HepG2 (cell line): Measurements from ENCODE around the gene UAP1. TPM values are rescaled to one million over a fixed set of nuclear protein-coding genes. Genes with fewer than 3 reads are reported as not detected.

Experiments
- CSRNP1 ChIP-seq: sonication (generic); formaldehyde crosslinking; IDR thresholded peaks from 2 replicates; pipeline ENCODE4 v1.8.1; 2023; ENCODE audit warnings: mild to moderate bottlenecking, missing genetic modification reagents
- DRAP1 ChIP-seq: IDR thresholded peaks from 2 replicates; pipeline ENCODE4 v1.6.1; 2016; ENCODE audit warnings: missing genetic modification reagents, missing compliant biosample characterization
- GTF3A ChIP-seq: sonication (generic); formaldehyde crosslinking; conservative IDR thresholded peaks from 2 replicates; pipeline ENCODE4 v1.4.0; 2020; ENCODE audit warnings: mild to moderate bottlenecking, missing genetic modification reagents
- TCF12 ChIP-seq, 2 experiments: fragments of 450-650 bp in 1 of 2; sonication (generic) in 1 of 2; formaldehyde crosslinking in 1 of 2; IDR thresholded peaks; 2 replicates each; pipeline versions ENCODE4 v1.6.1 to v1.8.0; 2017 to 2022; ENCODE audit warnings: antibody characterized with exemption in 1 of 2, mild to moderate bottlenecking in 1 of 2, missing genetic modification reagents in 1 of 2, moderate library complexity in 1 of 2
- THAP8 ChIP-seq: sonication (generic); formaldehyde crosslinking; IDR thresholded peaks from 2 replicates; pipeline ENCODE4 v1.5.1; 2020; ENCODE audit warnings: missing genetic modification reagents, mild to moderate bottlenecking, borderline replicate concordance
- ZBTB40 ChIP-seq, 2 experiments: fragments of 450-650 bp in 1 of 2; sonication (generic) in 1 of 2; formaldehyde crosslinking in 1 of 2; IDR thresholded peaks; 2 replicates each; pipeline versions ENCODE4 v1.6.1 to v1.8.0; 2016 to 2022; ENCODE audit warnings: antibody characterized with exemption in 1 of 2, mild to moderate bottlenecking in 1 of 2, missing genetic modification reagents in 1 of 2
- ZNF34 ChIP-seq: sonication (generic); formaldehyde crosslinking; IDR thresholded peaks from 2 replicates; pipeline ENCODE4 v1.4.0; 2020; ENCODE audit warnings: mild to moderate bottlenecking, missing genetic modification reagents, borderline replicate concordance
- ZNF503 ChIP-seq: sonication (generic); formaldehyde crosslinking; IDR thresholded peaks from 2 replicates; pipeline ENCODE4 v1.4.0; 2020; ENCODE audit warnings: missing genetic modification reagents
- ZNF616 ChIP-seq: sonication (generic); formaldehyde crosslinking; IDR thresholded peaks from 2 replicates; pipeline ENCODE4 v1.5.0; 2020; ENCODE audit warnings: low read depth, mild to moderate bottlenecking, missing genetic modification reagents
- polyA plus RNA-seq, 8 experiments: library from polyadenylated mRNA; depleted of rRNA in 3 of 8; stranded (reverse) in 7 of 8; unstranded in 1 of 8; fragments of >200 nt; fragmentation: Illumina TruSeq in 4 of 8; extraction: Trizol in 4 of 8; gene quantifications; 2 replicates each; pipeline versions ENCODE4 v1.2.1 to v1.2.3, GENCODE V29; 2011 to 2016; ENCODE audit warnings: low read depth in 4 of 8, missing spikeins in 1 of 8, mixed read lengths in 1 of 8; ENCODE audit not compliant: insufficient read depth in 1 of 8
- total RNA-seq, 5 experiments: library from RNA; depleted of rRNA; stranded (reverse); fragments of >200 nt; fragmentation: Illumina TruSeq; extraction: Trizol; gene quantifications; 2 replicates each; pipeline ENCODE4 v1.2.3, GENCODE V29; 2016; ENCODE audit warnings: low read depth in 1 of 5

Gene UAP1
- total and polyA plus RNA-seq, 2 of the 13 experiments (the other 11 are each of a cell fraction or from before 2014, with no cell fraction given): 48.4 to 117 TPM

GRCh38 chr1:162561616-162562469 is at the start of gene UAP1 (continued):
- TF ChIP-seq ZBTB40 (IDR thresholded peaks at IDR 0.05): no peak
- peak; percentile 41; the same call in 1 of the 2 replicates for TF ChIP-seq ZBTB40 (CRISPR knock-in tag; IDR thresholded peaks at IDR 0.05)
- 0 out of 2 replicates have a peak, but pooled peaks have one; percentile 47 for TF ChIP-seq ZNF503
- TF ChIP-seq THAP8 (CRISPR knock-in tag): peak; percentile 70; the same call in 1 of the 2 replicates
- TF ChIP-seq ZNF34 (CRISPR knock-in tag): 0 out of 2 replicates have a peak, but pooled peaks have one; percentile 27
- no peak for TF ChIP-seq GTF3A (CRISPR knock-in tag)
- no peak for TF ChIP-seq TCF12 (IDR thresholded peaks at IDR 0.05)
- peak; percentile 77; the same call in 1 of the 2 replicates for TF ChIP-seq TCF12 (CRISPR knock-in tag; IDR thresholded peaks at IDR 0.05)
- peak; percentile 76; the same call in 1 of the 2 replicates for TF ChIP-seq DRAP1 (CRISPR knock-in tag)
- peak; percentile 66; the same call in 1 of the 2 replicates for TF ChIP-seq ZNF616 (CRISPR knock-in tag)
- peak; percentile 66; the same call in 1 of the 2 replicates for TF ChIP-seq CSRNP1 (CRISPR knock-in tag)
